Epithelial cell of prostate (primary cell): ENCODE results near the gene LALBA.
"Not testable (repeated sequence)": the region's sequence is repeated elsewhere in the genome, so short reads cannot be mapped to it uniquely, and the experiment has no call there.

Experiments
- DNase-seq: peaks from one replicate; pipeline ENCODE4 v3.0.0-alpha.2; 2011; ENCODE audit warnings: low read depth, low spot score
- H3K27ac ChIP-seq: fragments of 450-650 bp; 2 replicates; pipeline ENCODE4 v1.5.1; 2017; ENCODE audit warnings: mild to moderate bottlenecking

The LALBA gene

GRCh38 chr12:48569946-48570345 is at the start of gene LALBA:
Gene LALBA (minus strand): TSS chr12:48570046. CDS start chr12:48570020, 26 bp downstream.
- no peak for DNase-seq
- H3K27ac ChIP-seq = no peak within 1 kb of the TSS

GRCh38 chr12:48618541-48618940 is 48.7 kb upstream of the LALBA start:
- H3K27ac ChIP-seq = no peak overlapping the region
- DNase-seq = peak; percentile 12

- H3K27ac ChIP-seq = no peak overlapping the region
- DNase-seq = no peak
Measured at GRCh38 chr12:48615681-48616080, 45.8 kb upstream of the LALBA start.

- no peak for DNase-seq
- no peak overlapping the region for H3K27ac ChIP-seq
Measured at GRCh38 chr12:48613321-48613720, 43.5 kb upstream of the LALBA start.

GRCh38 chr12:48602192-48602989 is 32.5 kb upstream of the LALBA start:
- DNase-seq = no peak

GRCh38 chr12:48601013-48601756 is 31.3 kb upstream of the LALBA start:
- H3K27ac ChIP-seq = no peak overlapping the region
- DNase-seq = no peak

More at GRCh38 chr12:48602192-48602989, 32.5 kb upstream of the LALBA start:
- no peak overlapping the region for H3K27ac ChIP-seq

- no peak for DNase-seq
- no peak overlapping the region for H3K27ac ChIP-seq
Measured at GRCh38 chr12:48600552-48600951, 30.7 kb upstream of the LALBA start.

- DNase-seq = no peak
- H3K27ac ChIP-seq = no peak overlapping the region
Measured at GRCh38 chr12:48592591-48593086, 22.8 kb upstream of the LALBA start.

GRCh38 chr12:48586361-48586760 is 16.5 kb upstream of the LALBA start:
- no peak overlapping the region for H3K27ac ChIP-seq
- DNase-seq = no peak

GRCh38 chr12:48583728-48584127 is 13.9 kb upstream of the LALBA start:
- no peak overlapping the region for H3K27ac ChIP-seq
- DNase-seq = no peak

- DNase-seq = peak; percentile 39
- peak overlapping the region; percentile 36 for H3K27ac ChIP-seq
Measured at GRCh38 chr12:48580831-48581230, 11.0 kb upstream of the LALBA start.

GRCh38 chr12:48572326-48572725 is 2.5 kb upstream of the LALBA start:
- no peak for DNase-seq
- no peak overlapping the region for H3K27ac ChIP-seq

- no peak overlapping the region for H3K27ac ChIP-seq
- DNase-seq = no peak
Measured at GRCh38 chr12:48567731-48568130, 2.1 kb downstream of the LALBA start.

- H3K27ac ChIP-seq = no peak overlapping the region
- DNase-seq = no peak
Measured at GRCh38 chr12:48557919-48558318, 11.9 kb downstream of the LALBA start.

- no peak overlapping the region for H3K27ac ChIP-seq
- no peak for DNase-seq
Measured at GRCh38 chr12:48556631-48557030, 13.2 kb downstream of the LALBA start.

GRCh38 chr12:48553666-48554343 is 16.0 kb downstream of the LALBA start:
- DNase-seq, H3K27ac ChIP-seq: not testable (repeated sequence)

GRCh38 chr12:48551636-48552035 is 18.2 kb downstream of the LALBA start:
- not testable (repeated sequence) for H3K27ac ChIP-seq, DNase-seq

GRCh38 chr12:48547012-48547411 is 22.8 kb downstream of the LALBA start:
- H3K27ac ChIP-seq = not testable (repeated sequence)

GRCh38 chr12:48545833-48546469 is 23.9 kb downstream of the LALBA start:
- H3K27ac ChIP-seq = no peak overlapping the region
- no peak for DNase-seq

More at GRCh38 chr12:48547012-48547411, 22.8 kb downstream of the LALBA start:
- DNase-seq = not testable (repeated sequence)

- H3K27ac ChIP-seq = no peak overlapping the region
- no peak for DNase-seq
Measured at GRCh38 chr12:48542300-48542928, 27.4 kb downstream of the LALBA start.
